ENCODE measurements around the gene A1BG.

The A1BG gene

DNA sequence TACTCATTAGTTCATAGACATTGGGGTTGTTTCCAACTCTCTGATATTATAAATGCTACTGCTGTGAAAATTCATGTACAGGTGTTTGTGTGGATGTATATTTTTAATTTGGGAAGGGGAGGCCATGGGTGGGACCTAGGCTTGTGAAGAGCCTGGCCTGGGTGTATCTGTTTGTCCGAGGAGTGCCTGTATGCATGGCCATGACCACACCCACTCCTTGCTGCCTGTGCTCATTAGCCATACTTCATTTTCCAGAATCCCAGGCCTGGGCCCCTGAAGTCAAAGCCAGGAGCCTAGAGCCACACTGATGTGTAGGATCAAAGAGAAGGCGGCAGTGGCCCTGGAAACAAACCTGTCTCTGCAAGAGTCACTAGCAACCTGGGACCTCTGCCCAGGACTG is 37.7 kb downstream of the A1BG start:
- TF ChIP-seq FOXP2 (optimal IDR thresholded peaks at IDR 0.05; ENCODE audit: borderline replicate concordance, extremely low read depth, extremely low read length, insufficient read depth) (no peak), POLR2AphosphoS5 (IDR thresholded peaks at IDR 0.05; ENCODE audit: low read depth, low read length) (no peak), SIN3A (IDR thresholded peaks at IDR 0.05; ENCODE audit: borderline replicate concordance, insufficient read depth, low read length) (no peak), TAF1 (IDR thresholded peaks at IDR 0.05; ENCODE audit: borderline replicate concordance, insufficient read depth, low read length) (no peak)
- TF ChIP-seq, protein P1, sequence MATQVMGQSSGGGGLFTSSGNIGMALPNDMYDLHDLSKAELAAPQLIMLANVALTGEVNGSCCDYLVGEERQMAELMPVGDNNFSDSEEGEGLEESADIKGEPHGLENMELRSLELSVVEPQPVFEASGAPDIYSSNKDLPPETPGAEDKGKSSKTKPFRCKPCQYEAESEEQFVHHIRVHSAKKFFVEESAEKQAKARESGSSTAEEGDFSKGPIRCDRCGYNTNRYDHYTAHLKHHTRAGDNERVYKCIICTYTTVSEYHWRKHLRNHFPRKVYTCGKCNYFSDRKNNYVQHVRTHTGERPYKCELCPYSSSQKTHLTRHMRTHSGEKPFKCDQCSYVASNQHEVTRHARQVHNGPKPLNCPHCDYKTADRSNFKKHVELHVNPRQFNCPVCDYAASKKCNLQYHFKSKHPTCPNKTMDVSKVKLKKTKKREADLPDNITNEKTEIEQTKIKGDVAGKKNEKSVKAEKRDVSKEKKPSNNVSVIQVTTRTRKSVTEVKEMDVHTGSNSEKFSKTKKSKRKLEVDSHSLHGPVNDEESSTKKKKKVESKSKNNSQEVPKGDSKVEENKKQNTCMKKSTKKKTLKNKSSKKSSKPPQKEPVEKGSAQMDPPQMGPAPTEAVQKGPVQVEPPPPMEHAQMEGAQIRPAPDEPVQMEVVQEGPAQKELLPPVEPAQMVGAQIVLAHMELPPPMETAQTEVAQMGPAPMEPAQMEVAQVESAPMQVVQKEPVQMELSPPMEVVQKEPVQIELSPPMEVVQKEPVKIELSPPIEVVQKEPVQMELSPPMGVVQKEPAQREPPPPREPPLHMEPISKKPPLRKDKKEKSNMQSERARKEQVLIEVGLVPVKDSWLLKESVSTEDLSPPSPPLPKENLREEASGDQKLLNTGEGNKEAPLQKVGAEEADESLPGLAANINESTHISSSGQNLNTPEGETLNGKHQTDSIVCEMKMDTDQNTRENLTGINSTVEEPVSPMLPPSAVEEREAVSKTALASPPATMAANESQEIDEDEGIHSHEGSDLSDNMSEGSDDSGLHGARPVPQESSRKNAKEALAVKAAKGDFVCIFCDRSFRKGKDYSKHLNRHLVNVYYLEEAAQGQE (IDR thresholded peaks at IDR 0.05; ENCODE audit: insufficient read depth in 1 of 2, low read depth in 2 of 2, low read length in 2 of 2) = no peak

DNA sequence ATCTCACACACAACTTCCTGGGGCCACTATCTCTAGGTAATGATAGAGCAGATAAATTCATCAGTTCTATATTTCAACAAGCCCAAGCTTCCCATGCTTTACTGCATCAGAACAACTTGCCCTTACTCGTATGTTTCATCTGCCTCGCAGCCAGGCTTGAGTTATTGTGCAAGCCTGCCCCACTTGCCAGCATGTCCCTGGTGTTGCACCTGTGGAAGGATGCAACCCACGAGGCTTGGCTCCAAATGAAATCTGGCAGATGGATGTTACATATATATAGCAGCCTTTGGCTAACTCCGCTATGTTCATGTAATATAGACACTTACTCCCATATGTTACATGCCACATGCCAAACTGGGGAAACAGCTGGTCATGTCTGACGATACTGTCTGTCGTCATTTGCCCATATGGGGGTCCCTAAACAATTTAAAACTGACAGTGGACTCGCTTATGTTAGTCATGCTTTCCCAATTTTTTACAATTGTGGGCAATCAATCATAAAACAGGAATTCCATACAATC is 41.9 kb downstream of the A1BG start:
- TF ChIP-seq POLR2AphosphoS5 (IDR thresholded peaks at IDR 0.05; ENCODE audit: low read depth, low read length) = no peak
- TF ChIP-seq SIN3A (IDR thresholded peaks at IDR 0.05; ENCODE audit: borderline replicate concordance, insufficient read depth, low read length) = no peak
- no peak for TF ChIP-seq TAF1 (IDR thresholded peaks at IDR 0.05; ENCODE audit: borderline replicate concordance, insufficient read depth, low read length)
- TF ChIP-seq FOXP2 (optimal IDR thresholded peaks at IDR 0.05; ENCODE audit: borderline replicate concordance, extremely low read depth, extremely low read length, insufficient read depth) = no peak
- TF ChIP-seq, protein P1 (IDR thresholded peaks at IDR 0.05; ENCODE audit: insufficient read depth in 1 of 2, low read depth in 2 of 2, low read length in 2 of 2) = no peak

DNA sequence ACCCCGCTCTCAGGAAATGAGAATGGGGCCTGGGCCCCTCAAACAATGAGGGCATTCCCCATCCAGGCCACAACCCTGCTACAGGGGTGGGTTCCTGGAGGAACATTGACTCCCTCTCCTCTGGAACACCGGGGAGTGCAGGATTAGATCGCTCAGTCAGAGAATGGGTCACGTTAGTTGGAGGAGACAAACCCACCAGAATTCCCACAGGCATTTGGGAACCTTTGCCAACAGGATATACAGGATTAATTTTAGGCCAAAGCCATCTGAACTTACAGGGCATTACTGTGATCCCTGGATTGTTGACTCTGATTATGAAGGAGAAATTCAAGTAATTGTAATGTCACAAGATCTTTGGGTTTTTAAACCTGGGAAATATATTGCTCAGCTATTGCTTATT is 45.6 kb downstream of the A1BG start:
- TF ChIP-seq SIN3A (IDR thresholded peaks at IDR 0.05; ENCODE audit: borderline replicate concordance, insufficient read depth, low read length) = no peak
- TF ChIP-seq FOXP2 (optimal IDR thresholded peaks at IDR 0.05; ENCODE audit: borderline replicate concordance, extremely low read depth, extremely low read length, insufficient read depth) = no peak
- no peak for TF ChIP-seq TAF1 (IDR thresholded peaks at IDR 0.05; ENCODE audit: borderline replicate concordance, insufficient read depth, low read length)
- no peak for TF ChIP-seq POLR2AphosphoS5 (IDR thresholded peaks at IDR 0.05; ENCODE audit: low read depth, low read length)
- TF ChIP-seq, protein P1 (IDR thresholded peaks at IDR 0.05; ENCODE audit: insufficient read depth in 1 of 2, low read depth in 2 of 2, low read length in 2 of 2) = no peak

DNA sequence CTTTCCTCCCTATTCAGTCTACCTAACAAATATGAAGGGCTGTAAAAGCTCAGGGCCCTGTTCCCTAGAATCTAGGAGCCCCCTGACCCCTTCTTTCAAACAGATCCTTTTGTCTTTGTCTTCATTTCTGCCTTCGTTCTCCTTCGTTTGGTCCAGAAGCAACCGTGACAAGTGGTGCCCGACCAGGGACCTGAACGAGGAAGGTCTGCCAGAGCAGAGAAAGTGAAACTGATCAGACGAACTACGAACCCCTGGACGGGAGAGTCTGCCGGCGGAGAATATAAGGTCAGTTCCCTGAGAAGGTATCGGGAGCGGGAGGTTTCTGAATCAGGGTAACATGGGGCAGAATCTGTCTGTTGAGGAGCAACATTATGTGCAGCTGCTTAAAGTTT is 47.4 kb downstream of the A1BG start:
- no peak for TF ChIP-seq FOXP2 (optimal IDR thresholded peaks at IDR 0.05; ENCODE audit: borderline replicate concordance, extremely low read depth, extremely low read length, insufficient read depth)

DNA sequence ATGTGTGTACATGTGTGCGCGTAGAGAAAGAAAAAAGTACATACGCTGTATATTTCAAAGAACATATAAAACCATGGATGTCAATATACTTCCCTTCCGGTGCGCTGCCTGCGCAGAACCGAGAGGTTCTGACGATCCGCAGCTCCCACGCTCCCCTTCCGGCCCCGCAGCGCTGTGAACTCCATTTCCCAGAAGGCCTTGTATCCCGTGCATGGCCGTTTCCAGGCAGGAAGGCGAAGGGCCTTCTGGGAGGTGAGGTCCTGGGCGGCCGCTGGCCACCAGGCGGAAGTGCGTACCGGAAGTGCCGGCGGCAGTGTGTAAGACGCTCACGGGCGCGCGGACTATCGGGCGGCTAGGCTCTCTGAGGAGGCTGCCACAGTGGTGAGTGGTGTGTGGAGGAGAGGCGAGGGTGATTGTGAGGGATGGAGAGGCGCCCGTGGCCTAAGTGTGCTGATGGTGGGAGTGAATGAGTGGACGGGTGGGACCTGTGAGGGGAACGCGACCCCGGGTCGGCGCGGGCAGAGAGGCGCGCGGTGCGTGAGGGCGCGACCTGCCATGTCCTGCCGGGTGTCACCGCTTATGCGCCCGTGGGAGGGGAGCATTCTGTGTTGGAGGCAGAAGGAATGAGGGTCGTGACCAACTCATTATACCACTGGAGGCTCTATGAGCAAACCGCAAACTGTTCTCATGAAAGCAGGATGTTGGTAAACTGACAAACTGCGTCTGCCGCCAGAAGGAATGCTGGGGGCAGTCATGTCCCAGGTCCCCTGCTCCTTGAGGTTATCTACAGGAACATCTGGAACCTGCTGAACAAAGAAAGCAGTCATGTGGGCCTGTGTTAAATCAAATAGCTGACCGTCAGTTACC is 48.0 kb downstream of the A1BG start, which contains the start of gene ERVK3-1:
TSS of gene ERVK3-1 (plus strand) at position 313 of the 867 bp plus-strand sequence. CDS start 6,792 bp downstream, outside the sequence.
- TF ChIP-seq, protein P1 (IDR thresholded peaks at IDR 0.05; ENCODE audit: insufficient read depth in 1 of 2, low read depth in 2 of 2, low read length in 2 of 2) = peak in 1 of 2 experiments; percentile 48; a peak in 1 of 4 replicates
- TF ChIP-seq FOXP2 (optimal IDR thresholded peaks at IDR 0.05; ENCODE audit: borderline replicate concordance, extremely low read depth, extremely low read length, insufficient read depth) = peak; percentile 92
- TF ChIP-seq TAF1 (IDR thresholded peaks at IDR 0.05; ENCODE audit: borderline replicate concordance, insufficient read depth, low read length) = peak; percentile 91
- peak; percentile 94 for TF ChIP-seq POLR2AphosphoS5 (IDR thresholded peaks at IDR 0.05; ENCODE audit: low read depth, low read length)
- TF ChIP-seq SIN3A (IDR thresholded peaks at IDR 0.05; ENCODE audit: borderline replicate concordance, insufficient read depth, low read length) = 0 out of 2 replicates have a peak, but pooled peaks have one; percentile 56
